ENCODE results near the gene ARL2BP.

ARL2BP gene

DNA sequence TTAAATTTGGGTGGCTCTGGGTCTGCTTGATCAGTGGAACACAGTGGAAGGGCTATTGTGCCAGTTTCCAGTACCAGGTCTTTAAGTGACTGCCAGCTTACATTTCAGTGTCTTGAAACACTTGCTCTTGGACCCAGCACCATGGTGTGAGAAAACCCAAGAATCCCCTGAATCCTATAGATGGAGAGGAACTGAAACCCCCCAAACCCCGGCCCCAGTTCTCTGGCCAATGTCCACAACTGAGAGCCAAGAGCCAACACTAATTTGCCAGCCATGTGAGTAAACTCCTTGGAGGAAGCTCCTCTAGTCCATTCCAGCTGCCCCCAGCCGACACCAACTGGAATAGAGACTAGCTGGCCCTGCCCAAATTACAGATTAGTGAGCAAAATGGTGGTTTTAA lies 2.4 kb upstream of the ARL2BP start:
- Histone ChIP-seq H3K4me3 (no peak overlapping the region), H3K27me3 (no peaks in the 10 kb centered on the region), H3K4me2 (no peak overlapping the region), H3K9me3 (replicated peaks in 1 of 11) (no peaks in the 10 kb centered on the region), H3K4me1 (peaks cover 16 to 39% (median 27%) of the 10 kb centered on the region in 10 experiments), H4K20me1 (no peaks in the 10 kb centered on the region), H3K9ac (no peak overlapping the region), H3K27ac (no peak overlapping the region), H3K36me3 (peaks cover 24 to 46% (median 39%) of the 10 kb centered on the region in 11 experiments; a peak in 21 of 22 replicates)
- TF ChIP-seq Cebpa-rat (IDR thresholded peaks at IDR 0.05), result no peak

DNA sequence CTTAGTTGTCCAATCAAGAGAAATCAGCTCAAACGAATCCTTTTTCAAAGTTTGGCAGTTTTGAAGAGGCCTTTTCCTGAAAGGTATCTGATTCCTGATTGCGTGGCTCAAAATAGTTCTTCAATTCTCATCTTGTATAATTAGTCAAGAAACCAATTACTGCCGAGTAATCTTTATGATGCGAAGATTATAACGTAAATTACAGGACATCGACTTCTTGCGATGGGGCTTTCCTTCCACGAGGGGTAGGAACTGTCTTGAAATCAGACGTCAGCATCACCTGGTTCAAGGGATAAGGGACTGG lies 644 bp upstream of the ARL2BP start:
- Histone ChIP-seq H3K4me2 (peak overlapping the region; percentile 66 to 98 (median 86)), H3K9ac (peak overlapping the region; percentile 66 to 96 (median 85); a peak in 21 of 22 replicates), H3K4me1 (peaks cover 16 to 39% (median 27%) of the 10 kb centered on the region in 10 experiments), H3K36me3 (peaks cover 24 to 46% (median 39%) of the 10 kb centered on the region in 11 experiments), H4K20me1 (no peaks in the 10 kb centered on the region), H3K4me3 (peak overlapping the region; percentile 66 to 88 (median 80)), H3K9me3 (replicated peaks in 1 of 11) (no peaks in the 10 kb centered on the region), H3K27ac (peak overlapping the region; percentile 16 to 79 (median 69); a peak in 21 of 22 replicates), H3K27me3 (no peaks in the 10 kb centered on the region)
- no peak for TF ChIP-seq Cebpa-rat (IDR thresholded peaks at IDR 0.05)

DNA sequence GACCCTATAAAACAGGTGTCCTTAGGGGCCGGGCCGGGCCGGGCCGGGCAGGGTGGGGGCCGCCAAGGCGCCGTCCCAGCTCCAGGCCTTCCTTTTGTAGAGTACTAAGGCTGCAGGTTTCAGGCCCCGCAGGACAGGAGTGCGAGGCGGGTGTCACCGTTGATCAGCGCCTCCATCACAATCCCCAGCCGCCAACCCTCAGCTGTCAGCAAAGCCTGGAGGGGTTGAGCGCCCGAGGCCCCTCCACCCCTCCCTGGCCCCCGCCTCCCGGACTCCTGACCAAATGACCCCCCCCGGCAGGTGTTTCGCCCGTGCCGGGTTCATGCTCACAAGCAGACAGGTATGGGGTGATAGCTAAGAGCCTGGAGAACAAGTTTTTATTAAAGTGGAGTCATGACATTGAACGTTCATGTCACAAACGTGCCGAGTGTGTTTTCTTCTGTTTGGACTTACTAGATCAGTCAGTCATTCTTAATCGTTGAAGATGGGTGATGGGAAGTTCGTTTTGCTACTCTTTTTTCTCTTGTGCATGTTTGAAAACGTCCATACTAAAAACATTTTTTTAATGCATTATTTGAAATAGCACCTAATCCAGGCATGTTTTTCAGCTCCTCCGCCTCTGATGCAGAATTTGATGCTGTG lies 534 bp downstream of the ARL2BP start:
- Histone ChIP-seq H3K4me2 (peak overlapping the region; percentile 79 to 98 (median 90)), H3K4me3 (peak overlapping the region; percentile 66 to 88 (median 80)), H3K27ac (peak overlapping the region; percentile 56 to 93 (median 78)), H3K9ac (peak overlapping the region; percentile 80 to 96 (median 87)), H3K27me3 (no peaks in the 10 kb centered on the region), H3K4me1 (peaks cover 16 to 35% (median 25%) of the 10 kb centered on the region in 10 experiments), H4K20me1 (no peaks in the 10 kb centered on the region), H3K9me3 (replicated peaks in 1 of 11) (no peaks in the 10 kb centered on the region), H3K36me3 (peaks cover 30 to 47% (median 40%) of the 10 kb centered on the region in 11 experiments)
- no peak for TF ChIP-seq Cebpa-rat (IDR thresholded peaks at IDR 0.05)

DNA sequence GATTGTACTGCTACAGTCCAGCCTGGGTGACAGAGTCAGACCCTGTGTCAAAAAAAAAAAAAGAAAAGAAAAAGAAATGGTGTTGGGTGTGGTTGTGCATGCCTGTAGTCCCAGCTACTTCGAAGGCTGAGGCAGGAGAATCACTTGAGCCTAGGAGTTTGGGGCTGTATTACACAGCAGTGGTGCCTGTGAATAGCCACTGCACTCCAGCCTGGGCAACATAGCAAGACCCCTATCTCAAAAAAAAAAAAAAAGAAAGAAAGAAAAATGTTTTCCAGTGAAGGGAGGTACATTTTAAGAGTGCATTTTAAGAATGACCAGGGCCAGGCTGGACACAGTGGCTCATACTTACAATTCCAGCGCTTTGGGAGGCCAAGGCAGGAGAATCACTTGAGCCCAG lies 6.3 kb downstream of the ARL2BP start:
- Histone ChIP-seq H3K9me3 (replicated peaks in 1 of 11) (peaks cover 0 to 26% (median 20%) of the 10 kb centered on the region in 11 experiments; a peak in 21 of 22 replicates), H3K27ac (no peak overlapping the region), H3K9ac (no peak overlapping the region), H3K27me3 (no peaks in the 10 kb centered on the region), H3K4me3 (no peak overlapping the region), H3K4me2 (no peak overlapping the region), H3K36me3 (peaks cover 58 to 98% (median 77%) of the 10 kb centered on the region in 11 experiments), H4K20me1 (no peaks in the 10 kb centered on the region), H3K4me1 (peaks cover 0 to 8% (median 2%) of the 10 kb centered on the region in 10 experiments; a peak in 12 of 20 replicates)
- TF ChIP-seq Cebpa-rat (IDR thresholded peaks at IDR 0.05), result no peak

DNA sequence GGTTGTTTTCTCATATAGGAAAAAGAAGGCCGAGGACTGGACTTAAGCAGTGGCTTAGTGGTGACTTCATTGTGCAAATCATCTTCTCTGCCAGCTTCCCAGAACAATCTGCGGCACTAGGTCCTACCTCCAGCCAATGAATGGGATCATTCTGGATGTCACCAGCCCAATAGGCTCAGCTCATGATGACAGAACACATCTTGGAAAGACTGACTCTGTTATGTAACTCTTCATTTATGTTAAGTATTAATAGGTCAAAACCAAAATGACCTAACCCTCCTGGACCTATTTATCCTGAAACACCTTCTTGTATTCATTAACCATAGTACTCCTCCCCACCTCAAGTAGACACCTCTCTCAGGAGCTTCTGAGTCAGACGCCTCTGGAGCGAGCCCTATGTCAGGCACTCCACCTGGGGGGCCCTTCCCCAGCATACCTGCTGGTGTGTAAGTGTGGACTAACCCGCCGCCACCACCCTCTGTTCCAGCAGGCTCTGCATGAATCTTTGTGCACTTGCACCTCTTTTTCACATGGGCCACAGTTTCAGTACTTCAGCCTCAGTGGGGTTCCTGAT lies 7.2 kb downstream of the ARL2BP start:
- no peak overlapping the region for H3K4me2 ChIP-seq
- H3K27me3 ChIP-seq, result no peaks in the 10 kb centered on the region
- H3K27ac ChIP-seq, result no peak overlapping the region
- H3K4me3 ChIP-seq, result 0 out of 20 replicates have a peak overlapping the region, but pooled peaks of 1 of the 10 experiments have one; percentile 27
- H3K9me3 ChIP-seq (replicated peaks in 1 of 11), result peaks cover 0 to 26% (median 20%) of the 10 kb centered on the region in 11 experiments; a peak in 21 of 22 replicates
- H3K9ac ChIP-seq, result no peak overlapping the region
- peaks cover 58 to 90% (median 72%) of the 10 kb centered on the region in 11 experiments for H3K36me3 ChIP-seq
- H4K20me1 ChIP-seq, result no peaks in the 10 kb centered on the region; a peak in 1 of 22 replicates
- H3K4me1 ChIP-seq, result no peaks in the 10 kb centered on the region
- TF ChIP-seq Cebpa-rat (IDR thresholded peaks at IDR 0.05), result no peak

DNA sequence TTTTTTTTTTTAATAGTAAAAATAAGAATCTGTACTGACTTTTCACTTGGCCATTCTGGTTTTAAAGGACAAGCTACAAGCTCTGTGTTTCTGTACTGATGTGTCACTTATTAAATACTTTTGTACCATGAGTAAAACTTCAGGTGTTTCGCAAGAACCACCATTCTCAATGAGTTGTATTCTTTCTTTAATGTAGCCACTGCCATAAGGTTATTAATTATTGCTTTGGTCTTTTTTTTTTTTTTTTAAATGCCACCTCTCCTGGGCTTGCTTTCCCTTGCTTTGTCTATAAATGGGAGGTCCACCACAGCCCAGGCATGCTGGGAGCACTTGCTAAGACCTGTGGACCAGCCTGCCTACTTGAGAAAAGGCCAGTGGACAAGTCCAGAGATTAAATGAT lies 8.4 kb downstream of the ARL2BP start:
- Histone ChIP-seq H3K4me2 (no peak overlapping the region), H3K4me3 (no peak overlapping the region), H4K20me1 (no peaks in the 10 kb centered on the region; a peak in 1 of 22 replicates), H3K9ac (no peak overlapping the region), H3K27me3 (no peaks in the 10 kb centered on the region), H3K9me3 (replicated peaks in 1 of 11) (peaks cover 0 to 26% (median 20%) of the 10 kb centered on the region in 11 experiments; a peak in 21 of 22 replicates), H3K4me1 (no peaks in the 10 kb centered on the region), H3K36me3 (peaks cover 52 to 78% (median 61%) of the 10 kb centered on the region in 11 experiments), H3K27ac (no peak overlapping the region)
- peak in 3 of 11 experiments; percentile 20 to 37 (median 26); a peak in 3 of 22 replicates for TF ChIP-seq Cebpa-rat (IDR thresholded peaks at IDR 0.05)

DNA sequence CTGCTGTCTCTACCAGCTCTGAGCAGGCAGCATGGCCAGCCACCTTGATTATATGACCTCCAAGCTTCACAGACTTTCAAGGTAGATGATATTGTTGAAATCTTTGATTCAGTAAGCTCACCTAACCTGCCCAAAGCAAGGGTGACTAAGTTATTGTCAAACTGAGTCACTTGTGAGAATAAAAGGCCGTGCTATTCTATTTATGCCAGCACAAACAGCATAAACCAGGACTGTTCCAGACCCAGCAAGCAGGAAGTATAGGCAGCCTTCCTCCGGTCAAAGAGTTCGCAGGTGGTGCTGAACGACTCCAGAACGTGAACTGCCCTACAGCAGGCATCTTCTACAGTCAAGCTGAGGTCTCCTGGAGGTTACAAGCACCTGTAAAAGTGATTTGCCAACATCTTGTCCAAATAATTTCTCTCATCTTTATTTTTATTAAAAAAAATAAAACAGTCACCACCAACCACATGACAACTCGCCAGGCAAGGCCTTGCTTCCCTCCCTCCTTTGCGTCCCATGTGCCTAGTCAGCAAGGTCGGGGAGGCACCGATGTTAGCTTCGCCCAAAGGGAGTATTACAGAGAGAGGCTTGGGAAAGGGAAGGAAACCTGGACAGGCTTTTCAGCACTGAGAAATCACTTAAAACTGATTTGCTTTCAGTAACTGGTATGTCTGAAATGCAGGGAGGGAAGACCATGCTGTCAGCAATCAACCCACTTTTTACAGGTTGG lies 10.8 kb downstream of the ARL2BP start:
- Histone ChIP-seq H3K9me3 (replicated peaks in 1 of 11) (peaks cover 0 to 23% (median 19%) of the 10 kb centered on the region in 11 experiments; a peak in 21 of 22 replicates), H3K4me1 (peaks cover 13 to 22% (median 19%) of the 10 kb centered on the region in 10 experiments), H4K20me1 (no peaks in the 10 kb centered on the region; a peak in 1 of 22 replicates), H3K27me3 (no peaks in the 10 kb centered on the region), H3K36me3 (peaks cover 30 to 54% (median 37%) of the 10 kb centered on the region in 11 experiments), H3K9ac (no peak overlapping the region), H3K4me2 (no peak overlapping the region), H3K4me3 (no peak overlapping the region), H3K27ac (no peak overlapping the region)
- TF ChIP-seq Cebpa-rat (IDR thresholded peaks at IDR 0.05), result no peak

DNA sequence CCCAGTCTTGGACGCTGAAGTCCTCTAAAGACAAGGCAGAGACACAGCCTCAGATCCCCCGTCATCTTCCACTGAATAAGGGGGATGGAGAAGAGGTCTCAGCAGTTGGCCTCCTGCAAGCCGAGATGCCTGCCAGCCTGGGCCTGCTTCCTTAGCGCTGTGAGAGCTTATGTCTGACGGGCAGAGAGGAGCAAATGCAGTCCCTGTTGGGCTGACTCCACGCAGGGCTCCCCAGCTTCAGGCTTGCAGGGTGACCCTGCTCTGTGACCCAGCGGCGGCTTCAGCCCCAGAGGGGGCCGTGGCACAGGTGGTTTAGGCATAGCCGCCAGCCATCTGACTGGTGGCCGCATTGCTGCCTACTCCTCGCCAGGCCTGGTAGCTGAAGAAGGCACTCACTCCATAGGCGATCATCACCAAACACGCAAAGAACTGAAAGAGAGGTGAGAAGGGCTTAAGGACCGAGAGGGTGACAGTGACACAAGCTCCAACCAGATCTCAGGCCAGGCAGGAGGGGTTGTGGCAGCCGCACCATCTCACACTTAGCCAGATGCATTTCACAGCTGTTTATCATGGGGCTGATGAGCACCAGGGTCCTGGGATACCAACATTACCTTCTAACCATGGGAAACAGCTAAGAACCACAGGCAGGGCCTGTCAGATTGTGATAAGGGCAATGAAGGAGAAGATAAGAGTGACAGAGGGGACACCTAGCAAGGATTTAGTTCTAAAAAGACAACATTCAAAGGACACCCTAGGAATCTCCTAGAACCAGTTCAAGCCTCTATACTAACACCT lies 11.7 kb downstream of the ARL2BP start:
- no peak overlapping the region for H3K27ac ChIP-seq
- no peaks in the 10 kb centered on the region; a peak in 1 of 22 replicates for H4K20me1 ChIP-seq
- no peak for TF ChIP-seq Cebpa-rat (IDR thresholded peaks at IDR 0.05)
- peaks cover 0 to 14% (median 11%) of the 10 kb centered on the region in 11 experiments; a peak in 21 of 22 replicates for H3K9me3 ChIP-seq (replicated peaks in 1 of 11)
- no peak overlapping the region for H3K4me2 ChIP-seq
- H3K27me3 ChIP-seq, result no peaks in the 10 kb centered on the region
- H3K9ac ChIP-seq, result no peak overlapping the region
- H3K36me3 ChIP-seq, result peaks cover 21 to 44% (median 28%) of the 10 kb centered on the region in 11 experiments
- peaks cover 13 to 23% (median 20%) of the 10 kb centered on the region in 10 experiments for H3K4me1 ChIP-seq
- H3K4me3 ChIP-seq, result no peak overlapping the region

Measured in BLaER1 treated with 17β-estradiol and CSF1 and Interleukin-3, amounts not matched to agents 10 nM and 100 nM (cell line).